HCT116 (cell line): ENCODE data around the gene CTNNA2. TPM values are rescaled to one million over a fixed set of nuclear protein-coding genes. Genes with fewer than 3 reads are reported as not detected.

Source experiments
- ATAC-seq: fragments of 200-7000 bp; cut with Tn5 transposase; 2 replicates; pipeline ENCODE4 v1.9.1; 2020; ENCODE audit warnings: mild to moderate bottlenecking, moderate library complexity
- BruUV-seq: library from RNA; stranded (reverse); fragments of 400-500 nt; replicated peaks from 2 replicates; lab custom pipeline; 2021; lab: Mats Ljungman, UMichigan
- CTCF ChIA-PET: fragments of 300-600 bp; sonication (Branson Sonifier 250); formaldehyde crosslinking; loops from one replicate; lab custom pipeline; 2021; ENCODE audit warnings: antibody characterized with exemption; lab: Charles Lee
- POLR2A ChIA-PET: fragments of 300-600, 350-600 bp; sonication (Branson Sonifier 250); formaldehyde crosslinking; loops from one replicate; lab custom pipeline; 2021; ENCODE audit warnings: antibody characterized with exemption; lab: Charles Lee
- RAD21 ChIA-PET, 2 experiments: fragments of 300-600 bp; sonication (Branson Sonifier 250); formaldehyde crosslinking; loops; one replicate each; lab custom pipeline; 2023; ENCODE audit warnings: low total read pairs in 2 of 2; ENCODE audit not compliant: uncharacterized antibody in 2 of 2, unreplicated experiment in 2 of 2, low non-redundant PET in 1 of 2; lab: Charles Lee
- DNase-seq: peaks from one replicate; pipeline ENCODE4 v3.0.0-alpha.2; 2010; ENCODE audit warnings: low read depth, low spot score
- H2AFZ ChIP-seq: fragments of 200-600 bp; shearing (Covaris generic), sonication (generic); 2 replicates; pipeline ENCODE4 v1.6.1; 2017; ENCODE audit warnings: low read depth, mixed run types, mixed read lengths, antibody characterized with exemption, low read length; ENCODE audit not compliant: poor library complexity, severe bottlenecking
- H3K27ac ChIP-seq: 2 replicates; pipeline ENCODE4 v1.5.1; 2012; ENCODE audit warnings: low read depth, low read length
- H3K27me3 ChIP-seq: fragments of 200-600 bp; sonication (generic); 2 replicates; pipeline ENCODE4 v1.6.1; 2016; ENCODE audit warnings: mixed run types, low read length, mixed read lengths; ENCODE audit not compliant: insufficient read depth
- H3K36me3 ChIP-seq, 2 experiments: fragments of 200-500 bp in 1 of 2; fragments of 200-600 bp in 1 of 2; sonication (Bioruptor generic) in 1 of 2; sonication (generic) in 1 of 2; 2 replicates each; pipeline versions ENCODE4 v1.5.1 to v1.6.1; 2014 to 2016; ENCODE audit warnings: low read length in 2 of 2, inconsistent platforms in 1 of 2, mixed read lengths in 1 of 2, mixed run types in 1 of 2; ENCODE audit not compliant: insufficient read depth in 2 of 2, control insufficient read depth in 1 of 2
- H3K4me1 ChIP-seq, 2 experiments: fragments of 200-600 bp in 1 of 2; sonication (generic) in 1 of 2; 2 replicates each; pipeline versions ENCODE4 v1.5.1 to v1.6.1; 2012 to 2017; ENCODE audit warnings: low read length in 2 of 2, inconsistent platforms in 1 of 2, mild to moderate bottlenecking in 1 of 2, mixed read lengths in 1 of 2, mixed run types in 1 of 2, moderate library complexity in 1 of 2; ENCODE audit not compliant: insufficient read depth in 2 of 2, control insufficient read depth in 1 of 2
- H3K4me2 ChIP-seq: fragments of 200-600 bp; sonication (generic); 2 replicates; pipeline ENCODE4 v1.6.1; 2017; ENCODE audit warnings: mixed run types, low read length, mixed read lengths
- H3K4me3 ChIP-seq, 2 experiments: fragments of 200-600 bp in 1 of 2; sonication (generic) in 1 of 2; replicated peaks in 1 of 2; 2 replicates each; pipeline ENCODE4 v1.5.1; 2011 to 2016; ENCODE audit warnings: low read length in 2 of 2, control low read depth in 1 of 2, low read depth in 1 of 2, mild to moderate bottlenecking in 1 of 2, mixed read lengths in 1 of 2, mixed run types in 1 of 2
- H3K79me2 ChIP-seq: fragments of 200-600 bp; sonication (generic); 2 replicates; pipeline ENCODE4 v1.6.1; 2017; ENCODE audit warnings: mild to moderate bottlenecking, mixed run types, low read length, moderate library complexity, mixed read lengths; ENCODE audit not compliant: insufficient read depth
- H3K9ac ChIP-seq: fragments of 200-600 bp; sonication (generic); 2 replicates; pipeline ENCODE4 v1.6.1; 2016; ENCODE audit warnings: low read length, mixed read lengths
- H3K9me2 ChIP-seq: fragments of 200-600 bp; sonication (generic), shearing (Covaris generic); 2 replicates; pipeline ENCODE4 v1.6.1; 2017; ENCODE audit warnings: mixed run types, mild to moderate bottlenecking, moderate library complexity; ENCODE audit not compliant: insufficient read depth
- H3K9me3 ChIP-seq, 2 experiments: fragments of 200-500 bp in 1 of 2; fragments of 200-600 bp in 1 of 2; sonication (Bioruptor generic) in 1 of 2; sonication (generic) in 1 of 2; 2 replicates each; pipeline ENCODE4 v1.6.1; 2014 to 2017; ENCODE audit warnings: low read length in 2 of 2, mixed read lengths in 2 of 2, inconsistent platforms in 1 of 2, low read depth in 1 of 2, mild to moderate bottlenecking in 1 of 2, mixed run types in 1 of 2, moderate library complexity in 1 of 2; ENCODE audit not compliant: control insufficient read depth in 1 of 2, insufficient read depth in 1 of 2
- H4K20me1 ChIP-seq: fragments of 200-600 bp; sonication (generic), shearing (Covaris generic); 2 replicates; pipeline ENCODE4 v1.6.1; 2017; ENCODE audit warnings: mixed run types, mild to moderate bottlenecking, moderate library complexity; ENCODE audit not compliant: insufficient read depth
- ATF3 ChIP-seq: IDR thresholded peaks from 2 replicates; pipeline ENCODE4 v1.6.1; 2012
- CTCF ChIP-seq, 3 experiments: fragments of 200-600 bp in 1 of 3; sonication (generic) in 1 of 3; IDR thresholded peaks in 2 of 3; conservative IDR thresholded peaks in 1 of 3; 2 replicates each; pipeline ENCODE4 v1.5.1; 2012 to 2017; ENCODE audit warnings: low read depth in 2 of 3, low read length in 2 of 3, antibody characterized with exemption in 1 of 3, borderline replicate concordance in 1 of 3, control low read depth in 1 of 3, mild to moderate bottlenecking in 1 of 3, mixed read lengths in 1 of 3, mixed run types in 1 of 3, moderate library complexity in 1 of 3; ENCODE audit not compliant: insufficient read depth in 1 of 3
- EGR1 ChIP-seq: IDR thresholded peaks from 2 replicates; pipeline ENCODE4 v1.6.1; 2012; ENCODE audit warnings: low read depth
- ELF1 ChIP-seq: IDR thresholded peaks from 2 replicates; pipeline ENCODE4 v1.6.1; 2012; ENCODE audit warnings: low read depth, borderline replicate concordance
- EZH2 ChIP-seq: fragments of 200-600 bp; sonication (generic); IDR thresholded peaks from 2 replicates; pipeline ENCODE4 v1.6.1; 2017; ENCODE audit warnings: antibody characterized with exemption, mixed run types
- EZH2phosphoT487 ChIP-seq: fragments of 200-600 bp; IDR thresholded peaks from 2 replicates; pipeline ENCODE4 v1.6.1; 2018; ENCODE audit warnings: antibody characterized with exemption, borderline replicate concordance
- FOSL1 ChIP-seq: IDR thresholded peaks from 2 replicates; pipeline ENCODE4 v1.6.1; 2012; ENCODE audit warnings: low read depth
- JUND ChIP-seq: IDR thresholded peaks from 2 replicates; pipeline ENCODE4 v1.6.1; 2012
- MAX ChIP-seq: IDR thresholded peaks from 2 replicates; pipeline ENCODE4 v1.6.1; 2012
- POLR2A ChIP-seq: IDR thresholded peaks from 2 replicates; pipeline ENCODE4 v1.7.0; 2011; ENCODE audit warnings: borderline replicate concordance; ENCODE audit not compliant: insufficient read depth, insufficient read length; ENCODE audit errors: extremely low read depth
- POLR2AphosphoS5 ChIP-seq: IDR thresholded peaks from 2 replicates; pipeline ENCODE4 v1.6.1; 2011; ENCODE audit warnings: mild to moderate bottlenecking, low read depth, low read length, moderate library complexity
- RAD21 ChIP-seq: IDR thresholded peaks from 2 replicates; pipeline ENCODE4 v1.6.1; 2012; ENCODE audit warnings: low read depth, mild to moderate bottlenecking
- REST ChIP-seq: IDR thresholded peaks from 2 replicates; pipeline ENCODE4 v1.6.1; 2012; ENCODE audit warnings: low read depth
- SIN3A ChIP-seq: IDR thresholded peaks from 2 replicates; pipeline ENCODE4 v1.6.1; 2012; ENCODE audit warnings: low read depth
- SP1 ChIP-seq: IDR thresholded peaks from 2 replicates; pipeline ENCODE4 v1.6.1; 2012; ENCODE audit warnings: low read depth
- SRF ChIP-seq: IDR thresholded peaks from 2 replicates; pipeline ENCODE4 v1.6.1; 2012; ENCODE audit warnings: low read depth
- TCF7L2 ChIP-seq: IDR thresholded peaks from 2 replicates; pipeline ENCODE4 v1.7.0; 2011; ENCODE audit warnings: borderline replicate concordance, inconsistent platforms; ENCODE audit not compliant: insufficient read depth, insufficient read length; ENCODE audit errors: extremely low read depth
- ZNF274 ChIP-seq: fragments of 200-500 bp; sonication (Bioruptor generic); IDR thresholded peaks from 2 replicates; pipeline ENCODE4 v1.6.1; 2014; ENCODE audit warnings: mild to moderate bottlenecking, low read depth, low read length, inconsistent platforms
- intact Hi-C: fragments of 100-400 bp; cut with micrococcal nuclease; formaldehyde crosslinking; loops from 2 replicates; pipeline ENCODE4 v1.10.0; 2022
- total RNA-seq: library from RNA; stranded (reverse); gene quantifications from one replicate; pipeline ENCODE4 v1.2.1, GENCODE V29; 2021; ENCODE audit not compliant: unreplicated experiment

The CTNNA2 gene
- total RNA-seq, 1 experiment from 2014 or later: not detected

- no peaks in the 10 kb centered on the region for H4K20me1 ChIP-seq
Observed at GRCh38 chr2:79714283-79714682, 201.4 kb downstream of the CTNNA2 start.

More at GRCh38 chr2:79714283-79714682, 201.4 kb downstream of the CTNNA2 start:
- no peak overlapping the region for H3K4me3 ChIP-seq
- peaks cover 15 to 21% of the 10 kb centered on the region in 2 experiments; a peak in 2 of 4 replicates for H3K9me3 ChIP-seq
- no peak overlapping the region for H2AFZ ChIP-seq
- no peak overlapping the region for H3K9ac ChIP-seq
- BruUV-seq: no TSS peak
- ChIA-PET CTCF (no interaction called here), POLR2A (no interaction called here), RAD21 (no interaction called here)
- H3K4me1 ChIP-seq: no peaks in the 10 kb centered on the region
- TF ChIP-seq SRF (no peak), SP1 (no peak), EGR1 (no peak), REST (no peak), RAD21 (no peak), TCF7L2 (no peak), EZH2 (no peak), JUND (no peak), ELF1 (no peak), FOSL1 (no peak), ATF3 (no peak), POLR2AphosphoS5 (no peak), ZNF274 (no peak), CTCF (IDR thresholded peaks at IDR 0.05 in 2 of 3, conservative IDR thresholded peaks at IDR 0.05 in 1 of 3; ENCODE audit: borderline replicate concordance in 1 of 3, insufficient read depth in 1 of 3, low read depth in 2 of 3, low read length in 2 of 3) (no peak), MAX (no peak), EZH2phosphoT487 (no peak), POLR2A (no peak), SIN3A (no peak)
- ATAC-seq (no peak), DNase-seq (no peak)
- intact Hi-C loops: no loop called here
- no peak overlapping the region for H3K27ac ChIP-seq
- no peaks in the 10 kb centered on the region for H3K79me2 ChIP-seq
- H3K9me2 ChIP-seq: no peaks in the 10 kb centered on the region
- H3K4me2 ChIP-seq: no peak overlapping the region
- no peaks in the 10 kb centered on the region for H3K27me3 ChIP-seq
- no peaks in the 10 kb centered on the region for H3K36me3 ChIP-seq
